Activated CD4-positive, alpha-beta memory T cell treated with anti-CD3 and anti-CD28 coated beads, Interleukin-2, amount 10 ng/mL, durations not matched to agents 7 days and 5 days (primary cell): Measurements from ENCODE around the gene TUBG2. TPM values are rescaled to one million over a fixed set of nuclear protein-coding genes. Genes with fewer than 3 reads are reported as not detected.
"Not testable (repeated sequence)": the region's sequence is repeated elsewhere in the genome, so short reads cannot be mapped to it uniquely, and the experiment has no call there.

Experiments used
- CTCF ChIA-PET: fragments of 350-600 bp; sonication (Branson Sonifier 250); formaldehyde crosslinking; loops from one replicate; lab custom pipeline; 2021; ENCODE audit warnings: antibody characterized with exemption, inconsistent platforms; lab: Charles Lee
- POLR2A ChIA-PET: fragments of 350-600 bp; sonication (Branson Sonifier 250); formaldehyde crosslinking; loops from one replicate; lab custom pipeline; 2021; ENCODE audit warnings: antibody characterized with exemption; lab: Charles Lee
- DNase-seq: peaks from one replicate; pipeline ENCODE4 v3.0.0-alpha.2; 2020
- H3K27ac Mint-ChIP-seq: one replicate; pipeline ENCODE4 v1.8.0; 2021; ENCODE audit warnings: mild to moderate bottlenecking, mixed read lengths
- H3K27me3 Mint-ChIP-seq: one replicate; pipeline ENCODE4 v1.8.0; 2021; ENCODE audit warnings: mixed read lengths
- H3K36me3 Mint-ChIP-seq: one replicate; pipeline ENCODE4 v1.8.0; 2021; ENCODE audit warnings: low read depth, mixed read lengths
- H3K4me1 Mint-ChIP-seq: one replicate; pipeline ENCODE4 v1.8.0; 2021; ENCODE audit warnings: mixed read lengths
- H3K4me3 Mint-ChIP-seq: one replicate; pipeline ENCODE4 v1.8.0; 2021; ENCODE audit warnings: mild to moderate bottlenecking, mixed read lengths
- H3K9me3 Mint-ChIP-seq: one replicate; pipeline ENCODE4 v1.8.0; 2021; ENCODE audit warnings: mixed read lengths
- total RNA-seq, 2 experiments: library from RNA; stranded (reverse); gene quantifications; one replicate each; pipeline ENCODE4 v1.2.3, GENCODE V29; 2021

Gene TUBG2
- total RNA-seq, 2 experiments from 2014 or later, result 7.2 to 7.5 TPM

DNA sequence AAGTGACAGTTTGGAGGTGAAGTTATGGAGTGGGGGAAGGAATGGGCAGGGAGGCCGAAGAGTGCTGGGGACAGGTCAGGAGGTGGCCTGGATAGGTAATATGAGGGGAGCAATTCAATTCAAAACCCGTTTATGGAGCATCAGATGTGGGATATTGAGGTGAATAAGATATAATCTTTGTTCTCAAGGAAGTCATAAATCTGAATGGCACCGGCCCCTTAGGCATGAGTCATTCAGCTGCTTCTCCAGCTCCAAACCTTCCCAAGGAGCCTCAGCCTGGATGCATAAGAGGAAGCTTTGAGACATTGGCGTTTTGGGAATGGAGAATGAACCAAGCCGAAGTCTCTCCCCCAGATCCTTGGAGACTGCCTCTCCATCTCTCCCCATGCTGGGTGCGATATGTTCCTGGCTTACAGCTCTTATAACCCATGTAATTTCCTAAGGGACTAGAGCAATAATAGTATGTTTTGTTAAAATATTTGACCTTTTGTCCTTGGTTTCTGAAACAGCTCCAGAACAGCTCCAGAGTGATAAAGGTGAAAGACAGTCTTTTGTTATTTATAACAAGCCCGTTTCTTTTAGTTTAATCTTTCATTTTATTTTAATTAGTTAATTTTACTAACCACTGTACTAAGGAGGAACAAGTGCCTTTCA lies 1.7 kb downstream of the TUBG2 start:
- Mint-ChIP-seq H3K27ac (no peak overlapping the region), H3K27me3 (peaks cover 7% of the 10 kb centered on the region), H3K36me3 (no peaks in the 10 kb centered on the region), H3K9me3 (no peaks in the 10 kb centered on the region), H3K4me1 (peaks cover 19% of the 10 kb centered on the region), H3K4me3 (no peak overlapping the region)
- POLR2A ChIA-PET, result interaction anchor here (0.6 kb wide), 1 partner anchor 348 kb away, joined by 3 read pairs; no protein-coding TSS in a partner anchor
- DNase-seq, result no peak
- CTCF ChIA-PET, result interaction anchor here (1.1 to 1.7 kb wide), 2 partner anchors 8 to 14 kb away, joined by 3 to 5 read pairs; no protein-coding TSS in a partner anchor

DNA sequence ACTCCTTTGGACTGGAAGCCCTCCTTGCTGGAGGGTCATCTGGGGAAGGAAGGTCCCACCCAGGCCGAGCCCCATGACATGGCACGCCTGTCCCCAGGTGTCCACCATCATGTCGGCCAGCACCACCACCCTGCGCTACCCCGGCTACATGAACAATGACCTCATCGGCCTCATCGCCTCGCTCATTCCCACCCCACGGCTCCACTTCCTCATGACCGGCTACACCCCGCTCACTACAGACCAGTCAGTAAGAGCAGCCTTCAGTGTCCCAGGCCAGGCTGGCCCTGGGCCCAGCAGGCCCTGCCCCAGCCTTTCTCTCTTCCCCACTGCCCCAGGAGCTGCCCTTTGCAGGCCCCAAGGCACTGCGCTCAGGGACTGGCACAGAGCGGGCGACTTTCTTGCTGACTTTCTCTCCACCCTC lies 6.5 kb downstream of the TUBG2 start:
- ChIA-PET POLR2A (no interaction called here), CTCF (no interaction called here)
- Mint-ChIP-seq H3K36me3 (no peaks in the 10 kb centered on the region), H3K27ac (no peak overlapping the region), H3K27me3 (peaks cover 13% of the 10 kb centered on the region), H3K4me1 (peaks cover 4% of the 10 kb centered on the region), H3K4me3 (no peak overlapping the region), H3K9me3 (no peaks in the 10 kb centered on the region)
- DNase-seq, result no peak

DNA sequence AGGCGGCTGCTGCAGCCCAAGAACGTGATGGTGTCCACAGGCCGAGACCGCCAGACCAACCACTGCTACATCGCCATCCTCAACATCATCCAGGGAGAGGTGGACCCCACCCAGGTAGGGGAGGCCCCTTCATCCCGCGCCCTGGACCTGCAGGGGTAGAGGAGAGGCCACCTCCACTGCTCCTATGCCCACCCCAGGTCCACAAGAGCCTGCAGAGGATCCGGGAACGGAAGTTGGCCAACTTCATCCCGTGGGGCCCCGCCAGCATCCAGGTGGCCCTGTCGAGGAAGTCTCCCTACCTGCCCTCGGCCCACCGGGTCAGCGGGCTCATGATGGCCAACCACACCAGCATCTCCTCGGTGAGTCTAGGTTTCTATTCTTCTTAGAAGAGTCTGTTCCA lies 7.0 kb downstream of the TUBG2 start:
- DNase-seq, H3K4me1 Mint-ChIP-seq, H3K36me3 Mint-ChIP-seq, H3K27ac Mint-ChIP-seq, H3K9me3 Mint-ChIP-seq, H3K4me3 Mint-ChIP-seq: not testable (repeated sequence)
- peaks cover 19% of the 10 kb centered on the region for H3K27me3 Mint-ChIP-seq
- ChIA-PET CTCF (interaction anchor here (1.6 kb wide), 1 partner anchor 88 kb away, joined by 3 read pairs; no protein-coding TSS in a partner anchor), POLR2A (interaction anchor here (1.3 kb wide), 1 partner anchor 10 kb away, joined by 4 read pairs; no protein-coding TSS in a partner anchor)

DNA sequence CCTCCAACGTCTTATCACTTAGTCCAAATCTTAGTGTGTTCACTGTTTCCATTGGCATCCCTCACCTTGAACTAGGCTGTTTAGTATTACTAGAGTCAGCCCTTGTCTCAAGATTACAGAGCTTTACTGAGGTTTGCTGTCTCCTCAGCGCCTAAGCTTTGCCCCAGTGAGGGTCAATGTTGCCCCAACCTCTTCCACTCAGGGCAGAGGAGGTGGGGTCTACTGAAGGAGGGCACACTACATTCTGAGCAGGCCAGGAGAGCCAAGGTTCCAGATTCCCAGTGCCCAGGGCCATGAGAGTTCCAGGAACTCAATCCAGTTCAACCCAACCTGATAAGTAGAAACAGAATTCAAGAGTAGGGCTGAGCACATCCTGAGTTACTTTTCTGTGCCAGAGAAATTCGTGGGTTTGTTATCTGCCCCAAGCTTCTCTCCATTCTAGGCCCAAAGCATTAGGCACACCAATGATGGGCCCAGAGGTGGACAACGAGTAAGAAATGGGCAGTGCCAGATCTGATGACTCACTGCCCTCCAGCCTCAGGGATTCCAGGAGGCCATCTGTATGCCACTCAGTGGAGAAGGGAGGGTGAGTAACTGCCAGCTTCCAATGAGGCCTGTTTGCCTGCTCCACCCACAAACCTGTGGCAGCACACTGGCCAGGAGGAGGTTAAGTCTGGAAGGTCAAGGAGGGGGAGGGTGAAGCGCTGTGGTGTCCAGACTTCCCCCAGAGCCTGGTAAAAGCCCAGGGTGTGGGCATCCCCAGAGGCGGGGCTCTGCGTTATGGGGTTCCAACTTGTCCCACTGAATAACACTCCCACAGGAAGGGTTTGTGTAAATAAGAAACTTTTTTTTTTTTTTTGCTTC lies 8.2 kb downstream of the TUBG2 start:
- H3K27ac Mint-ChIP-seq, result no peak overlapping the region
- no peak overlapping the region for H3K4me3 Mint-ChIP-seq
- DNase-seq, result no peak
- H3K27me3 Mint-ChIP-seq, result peaks cover 27% of the 10 kb centered on the region
- POLR2A ChIA-PET, result interaction anchor here (1.0 to 2.9 kb wide), 4 partner anchors 8 to 58 kb away, joined by 3 to 10 read pairs (median 4); partner anchors contain the start of genes RETREG3, TUBG1 and TUBG2
- no peaks in the 10 kb centered on the region for H3K9me3 Mint-ChIP-seq
- CTCF ChIA-PET, result interaction anchor here (0.6 to 1.6 kb wide), 2 partner anchors 12 to 89 kb away, joined by 3 read pairs; no protein-coding TSS in a partner anchor
- H3K36me3 Mint-ChIP-seq, result no peaks in the 10 kb centered on the region
- H3K4me1 Mint-ChIP-seq, result peaks cover 15% of the 10 kb centered on the region

DNA sequence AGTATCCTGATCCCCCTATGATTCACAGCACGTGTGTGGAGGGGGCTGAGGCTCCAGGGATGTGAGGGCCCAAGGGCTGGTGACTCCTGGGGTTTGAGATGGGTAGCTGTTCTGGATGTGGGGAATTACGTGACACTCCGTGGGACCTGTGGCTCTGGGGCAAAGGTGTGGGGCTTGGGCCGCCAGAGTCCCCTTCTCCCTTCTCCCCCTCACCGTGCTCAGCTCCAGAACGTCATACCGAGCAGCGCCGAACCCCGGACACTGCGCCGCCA lies 10.6 kb downstream of the TUBG2 start:
- ChIA-PET POLR2A (interaction anchor here (1.0 to 4.0 kb wide), 4 partner anchors 10 to 61 kb away, joined by 3 to 14 read pairs (median 7); partner anchors contain the start of gene TUBG2), CTCF (interaction anchor here (1.2 kb wide), 1 partner anchor 91 kb away, joined by 6 read pairs; no protein-coding TSS in a partner anchor)
- no peak for DNase-seq
- H3K36me3 Mint-ChIP-seq, result no peaks in the 10 kb centered on the region
- no peak overlapping the region for H3K4me3 Mint-ChIP-seq
- no peak overlapping the region for H3K27ac Mint-ChIP-seq
- H3K27me3 Mint-ChIP-seq, result peaks cover 42% of the 10 kb centered on the region
- peaks cover 20% of the 10 kb centered on the region for H3K4me1 Mint-ChIP-seq
- no peaks in the 10 kb centered on the region for H3K9me3 Mint-ChIP-seq

DNA sequence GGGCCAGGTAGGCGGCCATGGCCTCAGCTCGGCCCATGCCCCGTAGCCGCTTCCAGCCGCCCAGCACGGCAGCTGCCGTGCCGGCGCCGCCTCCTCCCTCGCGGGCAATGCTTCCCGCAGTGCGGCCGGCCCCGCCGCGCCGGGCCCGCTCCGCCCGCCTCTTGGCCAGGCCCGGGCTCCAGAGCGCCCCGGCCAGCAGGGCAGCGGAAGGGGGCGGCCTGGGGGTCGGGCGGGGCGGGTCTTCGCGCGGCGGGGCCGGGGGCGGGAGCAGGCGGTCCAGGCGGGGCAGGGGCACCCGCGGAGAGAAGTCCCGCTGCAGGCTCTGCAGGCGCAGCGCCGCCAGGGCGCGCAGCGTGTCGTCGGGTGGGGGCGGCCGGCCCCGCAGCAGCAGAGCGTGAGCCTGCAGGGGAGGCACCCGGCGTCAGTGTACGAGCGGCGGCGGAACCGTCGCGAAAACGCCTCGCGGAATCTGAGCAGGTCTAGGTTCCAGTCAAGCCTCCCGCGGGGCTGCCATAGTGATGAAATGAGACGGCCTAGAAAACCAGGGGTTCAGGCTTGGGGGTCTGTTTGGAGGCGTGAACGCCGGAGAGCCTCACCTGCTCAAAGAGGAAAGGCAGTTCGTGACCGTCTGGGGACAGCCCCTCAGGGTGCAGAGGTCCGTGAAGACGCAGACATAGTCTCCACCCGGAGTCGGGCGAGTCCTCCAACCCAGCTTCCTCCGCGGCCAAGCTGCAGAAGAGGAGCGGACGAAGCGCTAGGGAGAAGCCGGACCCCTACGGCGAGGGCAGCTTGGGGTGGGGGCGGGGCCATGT lies 11.1 kb downstream of the TUBG2 start:
- Mint-ChIP-seq H3K27me3 (peaks cover 47% of the 10 kb centered on the region), H3K4me1 (peaks cover 21% of the 10 kb centered on the region), H3K9me3 (no peaks in the 10 kb centered on the region), H3K36me3 (no peaks in the 10 kb centered on the region), H3K4me3 (peak overlapping the region; percentile 46), H3K27ac (no peak overlapping the region)
- POLR2A ChIA-PET, result interaction anchor here (1.0 to 4.0 kb wide), 4 partner anchors 10 to 62 kb away, joined by 3 to 14 read pairs (median 7); partner anchors contain the start of gene TUBG2
- peak; percentile 37 for DNase-seq
- CTCF ChIA-PET, result interaction anchor here (2.0 kb wide), 1 partner anchor 92 kb away, joined by 8 read pairs; the partner anchor contains the start of gene PSMC3IP

DNA sequence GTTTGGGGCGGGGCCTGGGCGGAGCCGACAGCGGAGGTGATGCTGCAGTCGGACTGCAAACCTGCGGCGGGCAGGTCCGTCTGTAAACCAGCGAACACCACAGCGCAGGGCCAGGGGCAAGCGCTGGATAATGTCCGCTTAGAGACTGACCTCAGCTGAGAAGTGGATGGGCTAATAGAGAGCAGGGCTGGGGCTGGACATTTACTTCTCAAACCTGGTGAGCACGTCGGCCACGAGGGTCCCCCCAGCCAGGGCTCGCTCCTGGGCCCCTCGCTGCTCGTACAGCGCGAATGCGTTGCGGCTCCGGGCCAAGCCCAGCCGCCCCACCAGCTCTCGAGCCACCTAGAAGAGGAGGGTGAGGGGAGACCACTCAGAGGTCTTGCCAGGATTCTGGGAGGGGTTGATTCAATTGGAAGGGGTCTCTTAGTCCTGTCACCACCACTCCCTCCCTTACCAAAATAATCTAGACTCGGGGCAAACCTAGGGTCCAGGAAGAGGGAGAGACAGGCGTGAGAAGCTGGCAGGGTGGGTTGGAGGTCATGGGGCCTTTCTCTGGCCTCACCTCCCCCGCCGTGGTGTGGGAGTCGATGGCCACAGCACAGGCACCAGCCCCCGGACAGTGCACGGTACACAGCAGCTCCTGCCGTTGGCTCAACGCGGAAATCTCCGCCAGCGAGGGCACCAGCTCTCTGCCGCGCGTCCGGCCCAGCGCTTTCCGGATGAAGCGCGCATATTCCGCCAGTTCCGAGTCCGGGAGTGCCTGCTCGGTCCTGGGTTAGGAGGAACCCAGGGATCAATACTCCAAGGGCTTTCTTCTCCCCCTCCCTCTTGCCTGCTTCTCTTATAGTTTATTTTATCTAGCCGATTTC lies 11.9 kb downstream of the TUBG2 start:
- no peak for DNase-seq
- Mint-ChIP-seq H3K4me3 (peak overlapping the region; percentile 46), H3K27ac (no peak overlapping the region), H3K27me3 (peaks cover 52% of the 10 kb centered on the region), H3K36me3 (no peaks in the 10 kb centered on the region), H3K4me1 (peaks cover 21% of the 10 kb centered on the region), H3K9me3 (no peaks in the 10 kb centered on the region)
- ChIA-PET CTCF (interaction anchor here (0.9 to 2.0 kb wide), 3 partner anchors 10 to 102 kb away, joined by 3 to 8 read pairs (median 3); partner anchors contain the start of genes CCR10, PSMC3IP and VPS25), POLR2A (interaction anchor here (0.8 to 4.0 kb wide), 4 partner anchors 9 to 103 kb away, joined by 3 to 14 read pairs (median 4); partner anchors contain the start of genes RETREG3, TUBG1, TUBG2 and VPS25)

DNA sequence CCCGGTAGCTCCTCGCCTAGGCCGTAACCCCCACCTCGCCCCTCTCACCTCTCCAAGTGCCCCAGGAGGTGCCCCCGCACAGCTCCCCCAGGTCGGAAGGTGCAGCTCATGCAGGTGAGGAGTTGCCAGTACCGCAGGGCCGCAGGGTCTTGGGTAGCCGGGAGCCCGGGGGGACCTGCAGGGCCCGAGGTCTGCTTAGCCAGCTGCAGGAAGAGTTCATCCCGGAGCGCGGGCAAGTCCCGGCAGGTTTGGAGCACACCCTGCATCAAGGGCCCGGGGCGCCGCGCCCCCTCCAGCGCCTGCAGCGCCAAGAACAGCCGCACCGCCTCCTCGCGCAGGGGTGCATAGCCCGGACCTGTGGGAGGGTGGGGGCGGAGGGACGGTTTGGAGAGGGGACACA lies 13.0 kb downstream of the TUBG2 start:
- Mint-ChIP-seq H3K27ac (no peak overlapping the region), H3K4me1 (peaks cover 26% of the 10 kb centered on the region), H3K4me3 (no peak overlapping the region), H3K9me3 (no peaks in the 10 kb centered on the region), H3K36me3 (no peaks in the 10 kb centered on the region), H3K27me3 (peaks cover 57% of the 10 kb centered on the region)
- CTCF ChIA-PET, result interaction anchor here (0.8 to 2.0 kb wide), 5 partner anchors 9 to 101 kb away, joined by 3 to 8 read pairs (median 3); partner anchors contain the start of genes CCR10, PSMC3IP and VPS25
- POLR2A ChIA-PET, result interaction anchor here (0.6 to 4.0 kb wide), 5 partner anchors 8 to 102 kb away, joined by 3 to 14 read pairs (median 3); partner anchors contain the start of genes TUBG1, TUBG2 and VPS25
- DNase-seq, result no peak

DNA sequence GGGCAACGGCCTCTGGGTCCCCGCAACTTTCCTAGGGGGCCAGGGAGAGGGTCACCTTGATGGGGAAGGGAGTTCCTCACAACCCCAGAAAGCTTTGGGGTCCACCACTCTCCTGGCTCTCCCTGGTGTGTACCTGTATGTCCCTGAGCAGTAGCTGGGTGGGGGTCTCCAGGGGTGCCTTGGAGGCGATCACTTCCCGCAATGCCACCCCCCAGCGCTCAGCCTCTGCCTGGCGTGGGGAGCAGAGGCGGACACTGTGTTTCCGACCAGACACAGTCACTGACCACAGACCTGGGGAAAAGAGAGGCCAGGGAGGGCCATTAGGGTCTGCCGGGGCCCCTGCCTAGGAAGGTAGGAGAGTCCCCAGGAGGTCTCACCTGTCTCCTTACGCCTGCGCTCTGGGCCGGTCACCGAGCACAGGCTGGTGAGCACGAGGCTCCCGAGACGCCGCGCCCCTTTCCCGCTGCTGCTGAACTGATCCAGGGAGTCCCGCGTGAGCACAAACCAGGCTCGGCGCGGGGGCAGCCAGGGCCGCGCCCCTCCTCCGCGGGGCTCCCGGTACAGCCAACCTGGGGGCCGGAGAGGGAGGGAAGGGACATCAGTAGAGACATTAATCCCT lies 14.3 kb downstream of the TUBG2 start:
- DNase-seq, result no peak
- Mint-ChIP-seq H3K4me3 (no peak overlapping the region), H3K36me3 (no peaks in the 10 kb centered on the region), H3K9me3 (no peaks in the 10 kb centered on the region), H3K27me3 (peaks cover 57% of the 10 kb centered on the region), H3K27ac (no peak overlapping the region), H3K4me1 (peaks cover 35% of the 10 kb centered on the region)
- ChIA-PET POLR2A (interaction anchor here (1.4 kb wide), 1 partner anchor 10 kb away, joined by 3 read pairs; no protein-coding TSS in a partner anchor), CTCF (interaction anchor here (2.0 to 2.2 kb wide), 2 partner anchors 10 to 95 kb away, joined by 4 to 6 read pairs; no protein-coding TSS in a partner anchor)

DNA sequence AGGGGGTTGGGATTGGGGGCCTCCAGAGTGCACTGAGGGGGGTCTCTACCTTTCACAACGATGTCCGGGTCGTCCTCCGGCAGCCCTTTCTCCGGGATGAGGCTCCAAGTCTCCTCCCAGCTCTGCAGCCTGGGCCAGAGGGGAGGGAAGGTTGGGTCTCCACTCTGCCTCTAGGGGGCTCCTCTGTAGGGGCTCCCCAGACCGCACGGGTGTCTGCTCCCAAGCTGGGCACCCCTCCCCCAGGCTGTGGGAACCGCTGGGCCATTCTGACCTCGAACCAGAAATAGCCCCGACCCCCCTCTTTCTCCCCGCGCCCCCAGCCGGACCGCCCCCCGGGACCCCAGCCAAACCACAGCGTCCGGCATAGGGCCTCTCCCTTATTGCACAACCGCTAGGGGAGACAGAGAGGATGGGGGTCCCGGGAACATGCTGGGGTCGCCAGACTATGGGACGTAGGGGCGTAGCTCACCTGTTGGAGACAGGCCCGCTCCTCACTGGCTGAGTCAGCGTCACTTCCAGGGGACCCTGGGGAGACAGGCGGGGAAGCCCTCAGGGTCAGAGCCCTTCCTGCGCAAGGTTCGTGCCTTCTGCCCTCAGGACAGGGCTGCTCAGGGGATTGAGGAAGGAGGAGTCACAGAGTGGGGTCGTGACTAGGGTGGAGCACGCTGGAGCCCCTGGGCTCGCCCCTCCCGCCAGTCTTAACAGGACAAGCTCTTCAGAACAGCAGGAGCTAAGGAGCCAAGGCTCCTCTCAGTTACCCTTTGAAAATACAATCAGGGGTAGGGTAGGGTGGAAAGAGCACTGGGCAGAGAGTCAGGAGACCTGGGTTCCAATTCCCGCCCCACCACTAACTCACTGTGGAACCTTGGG lies 15.0 kb downstream of the TUBG2 start:
- CTCF ChIA-PET, result interaction anchor here (0.6 to 2.2 kb wide), 4 partner anchors 13 to 96 kb away, joined by 3 to 6 read pairs (median 4); partner anchors contain the start of gene TUBG1
- peaks cover 54% of the 10 kb centered on the region for H3K27me3 Mint-ChIP-seq
- DNase-seq, result peak; percentile 22
- POLR2A ChIA-PET, result interaction anchor here (1.1 kb wide), 1 partner anchor 65 kb away, joined by 4 read pairs; the partner anchor contains the start of genes RETREG3 and TUBG1
- H3K27ac Mint-ChIP-seq, result no peak overlapping the region
- no peaks in the 10 kb centered on the region for H3K36me3 Mint-ChIP-seq
- no peak overlapping the region for H3K4me3 Mint-ChIP-seq
- peaks cover 40% of the 10 kb centered on the region for H3K4me1 Mint-ChIP-seq
- no peaks in the 10 kb centered on the region for H3K9me3 Mint-ChIP-seq
